NCI-H748 treated with DMSO at 0.1 percent for 48 hours (cell line): Measurements from ENCODE around the gene MCOLN2.

ENCODE experiments used
- DNase-seq: peaks from one replicate; lab custom pipeline; 2025; lab: John Stamatoyannopoulos, UW

MCOLN2 gene

DNA sequence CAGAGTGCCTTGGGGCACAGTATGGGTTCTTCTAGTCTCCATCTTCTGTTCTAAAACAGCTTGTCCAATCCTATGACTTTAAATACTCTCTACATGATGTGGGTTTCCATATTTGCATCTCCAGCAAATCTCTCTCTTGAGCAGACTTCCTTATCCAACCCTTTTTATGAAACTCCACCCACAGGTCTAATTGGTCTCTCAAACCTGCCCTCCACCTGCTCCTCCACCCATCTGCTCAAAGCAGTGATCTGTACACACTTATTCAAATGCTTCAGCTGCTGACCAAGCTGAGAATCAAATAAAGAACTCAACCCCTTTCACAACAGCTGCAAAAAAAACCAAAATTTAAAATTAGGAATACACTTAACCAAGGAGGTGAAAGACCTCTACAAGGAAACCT is 11.5 kb downstream of the MCOLN2 start:
- no peak for DNase-seq

DNA sequence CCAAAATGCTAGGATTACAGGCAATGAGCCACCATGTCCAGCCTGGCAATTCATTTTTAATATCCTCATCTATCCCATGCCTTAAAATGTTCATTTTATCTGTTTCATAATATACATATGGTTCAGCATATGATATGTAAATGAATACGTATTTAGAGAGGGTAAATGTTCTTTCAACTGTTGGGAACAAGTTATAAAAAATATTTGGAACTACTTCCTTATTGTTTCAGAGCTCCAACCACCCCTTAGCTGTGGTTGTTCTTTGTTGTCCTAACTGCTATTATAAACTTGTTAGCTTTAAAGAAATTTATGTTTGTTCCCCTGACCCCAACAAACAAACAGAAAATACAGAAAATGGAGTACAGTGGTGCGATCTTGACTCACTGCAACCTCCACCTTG is 14.5 kb downstream of the MCOLN2 start:
- no peak for DNase-seq

GRCh38 chr1:84975035-84975434 is 21.9 kb downstream of the MCOLN2 start:
- no peak for DNase-seq

GRCh38 chr1:84973498-84974334 is 23.2 kb downstream of the MCOLN2 start:
- no peak for DNase-seq

GRCh38 chr1:84972377-84972987 is 24.4 kb downstream of the MCOLN2 start:
- no peak for DNase-seq

GRCh38 chr1:84971957-84972356 is 25.0 kb downstream of the MCOLN2 start:
- no peak for DNase-seq

GRCh38 chr1:84969489-84970250 is 27.2 kb downstream of the MCOLN2 start:
- DNase-seq, result no peak

- no peak for DNase-seq
Measured at GRCh38 chr1:84968865-84969264, 28.0 kb downstream of the MCOLN2 start.

DNA sequence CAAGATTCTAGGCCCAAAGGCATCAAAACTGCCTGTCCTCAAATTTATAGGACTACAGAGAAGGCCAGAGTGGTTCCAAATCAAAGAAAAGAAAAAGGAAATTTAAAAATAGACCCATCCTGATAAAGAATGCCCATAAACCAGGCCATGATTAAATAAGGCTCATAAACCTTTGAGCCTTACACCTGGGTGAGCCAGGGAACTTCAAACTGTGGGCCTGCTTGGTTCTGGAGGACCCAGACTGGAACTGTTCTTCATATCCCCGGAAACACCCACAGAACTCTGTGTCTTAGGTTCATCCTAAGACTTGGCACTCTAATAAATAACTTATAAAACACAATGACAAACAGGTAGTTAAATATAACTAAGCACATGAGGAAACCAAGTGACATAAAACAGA is 28.8 kb downstream of the MCOLN2 start:
- no peak for DNase-seq

DNA sequence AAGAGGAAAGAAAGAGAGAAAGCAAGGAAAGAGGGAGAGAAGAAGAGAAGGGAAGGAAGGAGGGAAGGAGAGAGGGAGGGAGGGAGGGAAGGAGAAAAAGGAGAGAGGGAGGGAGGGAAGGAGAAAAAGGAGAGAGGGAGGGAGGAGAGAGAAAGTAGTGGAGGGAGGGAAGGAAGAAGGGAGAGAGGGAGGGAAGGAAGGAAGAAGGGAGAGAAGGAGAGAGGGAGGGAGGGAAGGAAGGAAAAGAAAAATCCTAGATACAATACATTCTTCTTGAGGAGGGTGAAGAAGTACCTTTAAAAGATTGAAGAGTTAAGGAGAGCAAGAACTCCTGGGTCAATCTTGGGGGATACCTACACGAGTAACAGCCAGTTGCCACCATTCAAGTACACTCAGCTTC is 29.2 kb downstream of the MCOLN2 start:
- no peak for DNase-seq

DNA sequence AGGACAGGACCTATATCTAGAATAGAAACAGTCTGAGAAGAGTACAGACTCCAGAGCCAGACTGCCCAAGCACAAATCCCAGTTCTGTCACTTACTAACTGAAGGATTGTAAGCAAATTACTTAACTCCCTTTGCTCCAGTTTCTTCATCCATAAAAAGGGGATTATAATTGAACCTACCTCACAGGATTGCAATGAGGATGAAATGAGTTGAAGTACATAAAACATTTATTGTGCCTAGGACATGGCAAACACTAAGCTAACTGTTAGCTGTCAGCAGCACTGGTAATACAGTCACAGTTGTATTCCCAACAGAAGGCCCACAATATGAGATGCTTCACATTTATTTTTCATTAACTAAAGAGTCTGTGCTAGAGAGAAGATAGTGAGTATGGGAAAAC is 33.9 kb downstream of the MCOLN2 start:
- no peak for DNase-seq

DNA sequence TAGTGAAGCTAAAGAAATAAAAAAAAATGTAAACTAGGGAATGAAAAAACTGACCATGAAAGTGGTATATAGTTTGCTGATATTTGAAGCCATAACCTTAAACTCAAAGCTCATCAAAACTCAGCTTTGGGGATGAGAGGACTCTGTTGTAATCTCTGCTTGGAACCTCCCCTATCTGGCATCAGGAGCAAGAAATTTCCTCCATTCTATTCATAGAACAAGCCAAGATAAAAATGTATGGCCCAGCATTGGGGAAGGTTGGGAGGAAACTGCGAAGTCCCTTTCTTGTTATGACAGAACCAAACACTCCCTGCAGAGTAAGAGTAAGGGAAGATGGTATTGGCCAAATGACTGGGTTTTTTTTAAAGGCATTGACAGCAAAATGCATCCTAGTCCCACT is 35.6 kb downstream of the MCOLN2 start:
- DNase-seq, result no peak

DNA sequence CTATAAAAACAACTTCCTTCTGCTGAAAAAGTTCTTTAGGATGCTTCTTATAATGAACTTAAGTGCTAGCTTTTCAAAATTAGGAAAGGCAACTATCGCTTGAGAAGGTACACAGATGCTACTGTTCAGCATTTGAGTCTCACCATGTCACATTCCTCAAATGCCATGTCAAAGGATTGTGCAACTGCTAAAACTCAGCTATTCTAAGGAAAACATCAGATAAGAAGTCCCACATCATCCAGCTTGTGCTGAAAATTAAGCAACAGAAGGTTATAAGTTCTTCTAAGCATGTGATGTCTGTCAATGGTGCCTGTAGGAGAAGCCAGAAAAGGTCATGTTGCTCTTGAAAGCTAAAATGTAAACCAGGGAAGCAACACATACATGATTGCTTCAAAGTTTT is 36.5 kb downstream of the MCOLN2 start:
- no peak for DNase-seq

DNA sequence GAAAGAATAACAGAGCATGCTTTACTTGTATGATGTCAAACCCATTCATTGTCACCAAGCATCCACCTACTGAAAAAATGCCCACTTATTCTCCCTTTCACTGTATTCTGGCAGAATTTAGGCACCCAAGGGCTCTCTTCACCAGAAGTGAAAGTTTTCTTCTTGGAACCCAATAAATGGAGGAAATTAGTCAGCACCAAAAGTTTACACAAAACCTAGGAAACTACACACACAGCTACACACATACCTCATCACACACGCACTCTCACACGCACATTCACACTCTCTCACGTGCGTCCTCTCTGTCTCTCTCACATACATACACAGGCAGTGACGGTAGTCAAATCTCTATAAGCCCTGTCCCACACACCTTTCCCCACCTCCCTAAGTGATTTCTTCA is 37.6 kb downstream of the MCOLN2 start:
- DNase-seq, result no peak

GRCh38 chr1:84957966-84958365 is 38.9 kb downstream of the MCOLN2 start:
- no peak for DNase-seq

- no peak for DNase-seq
Measured at GRCh38 chr1:84956655-84957054, 40.3 kb downstream of the MCOLN2 start.

- no peak for DNase-seq
Measured at GRCh38 chr1:84956097-84956496, 40.8 kb downstream of the MCOLN2 start.

GRCh38 chr1:84949664-84950063 is 47.2 kb downstream of the MCOLN2 start:
- no peak for DNase-seq

DNA sequence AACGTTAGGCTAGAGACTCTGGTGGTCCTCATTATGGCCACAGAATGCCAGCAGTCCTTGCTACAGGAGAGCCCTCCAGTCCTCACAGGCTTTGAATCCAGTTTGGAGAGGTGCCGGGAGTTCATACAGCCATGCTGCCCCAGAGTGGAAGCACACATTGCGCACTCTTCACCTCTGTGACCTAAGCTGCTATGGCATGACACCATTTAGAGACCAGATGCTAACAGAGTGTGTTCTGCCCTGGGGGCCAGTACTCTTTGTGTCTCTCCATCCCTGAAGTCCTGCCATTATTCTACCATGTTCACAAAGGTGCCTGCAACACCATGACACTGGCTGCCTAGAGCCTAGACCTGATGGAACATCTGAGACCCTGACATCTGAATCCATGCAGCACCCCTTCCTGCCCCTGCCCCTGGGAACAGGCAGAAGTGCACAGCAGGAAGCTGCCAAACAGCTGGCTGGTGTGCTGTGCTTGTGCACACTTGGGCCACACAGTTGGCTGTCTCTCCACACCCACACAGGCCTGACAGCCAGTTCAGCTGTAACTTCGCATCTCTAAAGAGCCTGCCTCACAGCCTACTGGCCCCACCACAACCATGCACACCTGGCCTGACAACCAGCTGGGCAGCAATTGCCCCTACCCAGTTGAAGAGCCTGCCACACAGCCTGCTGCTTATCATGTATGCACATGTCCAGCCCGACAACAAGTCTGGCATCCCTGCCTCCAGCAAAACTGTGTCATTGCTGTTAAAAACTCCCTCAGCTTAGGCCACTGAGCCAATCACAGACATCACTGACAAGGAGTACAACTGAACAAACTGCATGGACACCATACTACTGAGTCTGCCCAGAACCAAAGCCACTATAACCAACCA is 49.1 kb downstream of the MCOLN2 start:
- no peak for DNase-seq

- no peak for DNase-seq
Measured at GRCh38 chr1:84946631-84947030, 50.3 kb downstream of the MCOLN2 start.

DNA sequence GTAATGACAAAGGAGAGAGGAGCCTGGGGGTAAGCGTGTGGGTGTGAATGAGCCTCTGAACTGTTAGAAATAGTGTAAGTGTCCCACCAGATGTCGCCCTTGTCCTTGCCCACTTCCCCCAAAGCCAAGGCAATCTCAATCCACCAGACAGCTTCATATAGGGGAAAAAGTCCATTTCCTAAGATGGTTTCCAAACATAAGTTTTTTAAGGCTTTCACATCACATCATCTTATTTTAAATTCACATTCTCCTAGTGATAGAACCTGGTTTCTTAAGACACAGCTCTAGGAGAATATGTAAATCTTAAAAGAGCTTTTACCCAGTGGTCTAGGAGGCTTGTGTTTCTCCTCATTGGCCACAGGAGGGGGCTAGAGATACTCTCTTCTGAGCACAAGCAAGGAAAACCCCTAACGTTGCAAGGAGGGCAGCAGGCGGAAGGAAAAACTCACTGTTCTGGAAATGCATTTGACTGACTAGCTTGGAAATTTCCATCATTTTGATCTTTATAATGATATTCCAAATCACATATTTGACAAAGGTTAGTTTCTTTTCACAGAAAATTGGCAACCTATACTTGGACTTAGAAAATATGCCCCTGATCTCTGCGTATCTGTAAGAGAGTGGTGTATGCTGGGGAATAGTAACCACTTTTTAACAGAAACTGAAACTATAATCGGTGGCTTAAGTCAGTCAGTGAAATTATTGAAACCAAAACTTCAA is 52.0 kb downstream of the MCOLN2 start:
- peak; percentile 93 for DNase-seq
